ENCODE results near the gene ATP5MC2.
"Not testable (repeated sequence)": the region's sequence is repeated elsewhere in the genome, so short reads cannot be mapped to it uniquely, and the experiment has no call there.

ATP5MC2 gene

GRCh38 chr12:53694756-53695151 is 18.9 kb upstream of the ATP5MC2 start:
- DNase-seq (ENCODE audit: low read depth in 2 of 2) = no peak

DNA sequence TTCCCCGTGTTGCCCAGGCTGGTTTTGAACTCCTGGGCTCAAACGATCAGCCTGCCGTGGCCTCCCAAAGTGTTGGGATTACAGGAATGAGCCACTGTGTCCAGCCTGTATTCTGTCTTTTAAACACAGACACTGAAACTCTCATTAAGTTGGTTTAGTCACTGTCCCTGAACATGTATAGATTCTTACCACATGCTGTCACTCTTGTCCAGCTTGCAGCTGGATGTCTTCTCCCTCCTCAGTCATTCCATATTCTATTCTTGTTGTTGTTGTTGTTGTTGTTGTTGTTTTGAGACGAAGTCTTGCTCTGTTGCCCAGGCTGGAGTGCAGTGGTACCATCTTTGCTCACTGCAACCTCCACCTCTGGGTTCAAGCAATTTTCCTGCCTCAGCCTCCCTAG is 12.3 kb upstream of the ATP5MC2 start:
- no peak for DNase-seq (ENCODE audit: low read depth in 2 of 2)

- DNase-seq (ENCODE audit: low read depth in 2 of 2) = no peak
These were observed 10.6 kb upstream of the ATP5MC2 start for GRCh38 chr12:53686436-53686835.

- no peak for DNase-seq (ENCODE audit: low read depth in 2 of 2)
These were observed 8.9 kb upstream of the ATP5MC2 start for GRCh38 chr12:53684654-53685220.

DNA sequence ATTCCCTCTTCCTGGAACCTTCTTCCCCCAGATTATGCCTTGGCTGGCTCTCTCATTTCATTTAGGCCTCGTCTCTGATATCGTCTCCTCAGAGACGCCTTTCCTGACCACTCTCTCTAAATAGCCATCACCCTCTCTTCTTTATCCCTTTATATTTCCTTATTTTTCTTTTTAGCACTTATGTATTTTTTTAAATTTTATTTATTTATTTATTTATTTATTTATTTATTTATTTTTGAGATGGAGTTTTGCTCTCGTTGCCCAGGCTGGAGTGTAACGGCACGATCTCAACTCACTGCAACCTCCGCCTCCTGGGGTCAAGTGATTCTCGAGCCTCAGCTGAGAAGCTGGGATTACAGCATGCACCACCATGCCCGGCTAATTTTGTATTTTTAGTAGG is 8.1 kb upstream of the ATP5MC2 start:
- no peak for DNase-seq (ENCODE audit: low read depth in 2 of 2)

GRCh38 chr12:53683494-53683893 is 7.6 kb upstream of the ATP5MC2 start:
- no peak for DNase-seq (ENCODE audit: low read depth in 2 of 2)

DNA sequence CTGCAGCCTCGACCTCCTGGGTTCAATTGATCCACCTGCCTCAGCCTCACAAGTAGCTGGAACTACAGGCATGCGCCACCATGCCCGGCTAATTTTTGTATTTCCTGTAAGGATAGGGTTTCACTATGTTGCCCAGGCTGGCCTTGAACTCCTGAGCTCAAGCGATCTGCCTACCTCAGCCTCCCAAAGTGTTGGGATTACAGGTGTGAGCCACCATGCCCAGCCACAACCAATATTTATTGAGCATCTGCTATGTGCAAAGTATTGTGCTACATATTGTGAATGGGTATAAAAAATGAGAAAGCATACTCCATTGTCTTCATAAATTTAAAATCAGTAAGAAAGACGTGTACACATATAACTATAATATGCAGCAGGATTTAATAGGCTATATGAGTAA is 4.2 kb upstream of the ATP5MC2 start:
- DNase-seq (ENCODE audit: low read depth in 2 of 2) = not testable (repeated sequence)

DNA sequence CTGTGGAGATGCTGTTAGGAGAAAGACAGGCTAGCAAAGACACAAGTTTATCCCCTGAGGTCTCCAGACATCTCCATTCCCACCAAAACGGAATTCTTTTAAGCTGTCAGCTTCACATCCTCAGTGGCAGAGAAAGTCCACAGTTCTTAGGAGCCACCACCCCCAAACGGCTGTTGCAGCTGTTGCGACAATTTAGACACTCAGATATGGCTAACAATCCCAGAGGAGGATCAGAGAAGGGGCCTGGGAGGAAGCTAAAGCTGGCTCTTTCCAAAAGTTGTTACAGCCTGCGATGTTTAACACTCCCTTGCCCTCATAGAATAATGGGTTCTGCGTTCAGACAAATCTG is 1.9 kb upstream of the ATP5MC2 start:
- DNase-seq (ENCODE audit: low read depth in 2 of 2) = no peak

GRCh38 chr12:53677016-53677799 is 1.3 kb upstream of the ATP5MC2 start:
- DNase-seq (ENCODE audit: low read depth in 2 of 2) = no peak

DNA sequence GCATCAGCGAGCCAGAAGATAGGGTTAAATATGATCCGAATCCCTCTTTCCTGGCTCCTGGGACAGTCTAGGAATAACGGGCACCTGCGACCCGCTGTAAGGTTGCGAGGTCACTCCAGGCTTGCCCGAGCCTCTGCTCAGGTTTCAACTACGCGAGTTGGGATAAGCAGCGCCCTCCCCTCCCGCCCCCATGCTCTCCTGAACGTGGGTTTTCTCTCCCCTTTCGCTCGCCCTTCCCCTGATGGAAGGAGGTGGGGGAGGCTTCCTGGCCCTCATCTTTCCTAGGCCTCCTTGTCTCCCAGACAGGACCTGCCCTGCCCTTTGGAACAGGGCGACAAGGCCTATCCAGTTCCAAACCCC is 753 bp upstream of the ATP5MC2 start:
- DNase-seq (ENCODE audit: low read depth in 2 of 2) = no peak

GRCh38 chr12:53674977-53675700 is 744 bp downstream of the ATP5MC2 start:
- no peak for DNase-seq (ENCODE audit: low read depth in 2 of 2)

DNA sequence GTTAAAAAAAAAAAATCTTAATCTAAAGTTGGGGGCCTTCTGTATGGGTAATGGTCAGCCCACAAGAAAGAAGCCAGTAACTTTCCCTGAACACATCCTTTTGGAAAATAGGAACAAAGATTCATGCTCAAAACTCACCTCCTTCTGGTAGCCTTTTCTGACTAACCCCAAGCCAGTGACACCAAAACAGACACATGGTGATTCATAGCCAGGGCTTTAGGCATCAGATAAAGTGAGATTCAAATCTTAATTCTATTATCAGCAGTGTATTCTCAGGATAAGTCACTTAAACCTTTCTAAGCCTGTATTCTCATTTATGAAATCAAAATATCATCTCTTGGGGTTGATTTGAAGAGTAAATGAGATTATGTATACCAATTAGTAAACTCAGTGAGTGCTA is 4.9 kb downstream of the ATP5MC2 start:
- no peak for DNase-seq (ENCODE audit: low read depth in 2 of 2)

DNA sequence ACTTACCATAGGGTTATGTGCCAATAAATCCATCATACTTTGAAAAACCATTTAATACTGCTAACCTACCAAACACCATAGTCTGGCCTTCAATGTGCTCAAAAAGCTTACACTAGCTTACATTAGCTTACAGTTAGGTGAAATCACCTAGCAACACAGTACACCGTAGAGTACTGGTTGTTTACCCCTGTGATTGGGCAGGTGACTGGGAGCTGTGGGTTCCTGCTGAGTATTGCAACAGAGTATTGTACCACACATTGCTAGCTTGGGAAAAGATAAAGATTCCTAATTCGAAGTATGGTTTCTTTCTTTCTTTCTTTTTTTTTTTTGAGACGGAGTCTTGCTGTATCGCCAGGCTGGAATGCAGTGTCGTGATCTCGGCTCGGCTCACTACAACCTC is 5.6 kb downstream of the ATP5MC2 start:
- no peak for DNase-seq (ENCODE audit: low read depth in 2 of 2)

DNA sequence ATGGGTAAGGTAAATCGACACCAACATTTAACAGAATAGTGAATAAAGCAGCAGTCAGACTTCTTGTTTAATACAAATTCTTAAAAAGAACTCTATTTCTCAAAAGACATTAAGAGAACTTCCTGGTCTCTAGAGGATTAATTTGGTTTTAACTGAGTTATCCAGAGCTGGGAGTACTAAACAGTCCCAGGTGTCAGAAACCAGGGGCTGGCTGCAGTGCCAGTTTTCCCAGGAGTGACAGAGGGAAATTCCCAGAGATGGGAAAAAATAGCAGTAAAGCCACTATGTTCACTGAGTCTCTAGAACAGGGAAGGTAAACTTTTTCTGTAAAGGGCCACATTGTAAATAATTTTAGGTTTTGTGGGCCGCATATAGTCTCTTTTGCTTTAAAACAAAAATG is 8.8 kb downstream of the ATP5MC2 start:
- DNase-seq (ENCODE audit: low read depth in 2 of 2) = no peak

GRCh38 chr12:53664936-53665335 is 10.9 kb downstream of the ATP5MC2 start:
- no peak for DNase-seq (ENCODE audit: low read depth in 2 of 2)

DNA sequence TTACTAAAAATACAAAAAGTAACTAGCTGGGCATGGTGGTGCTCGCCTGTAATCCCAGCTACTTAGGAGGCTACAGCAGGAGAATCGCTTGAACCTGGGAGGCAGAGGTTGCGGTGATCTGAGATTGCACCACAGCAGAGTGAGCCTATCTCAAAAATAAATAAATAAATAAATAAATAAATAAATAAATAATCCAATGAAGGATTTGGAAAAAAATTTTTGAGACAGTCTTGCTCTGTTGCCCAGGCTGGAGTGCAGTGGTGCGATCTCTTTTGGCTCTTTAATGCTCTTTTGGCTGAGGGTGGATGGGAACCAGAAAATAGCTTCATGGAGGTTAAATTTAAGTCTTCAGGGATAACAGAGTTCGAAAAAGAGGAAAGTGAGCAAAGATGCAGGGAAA is 11.7 kb downstream of the ATP5MC2 start:
- no peak for DNase-seq (ENCODE audit: low read depth in 2 of 2)

GRCh38 chr12:53660041-53660440 is 15.8 kb downstream of the ATP5MC2 start:
- DNase-seq (ENCODE audit: low read depth in 2 of 2) = no peak

GRCh38 chr12:53659571-53659981 is 16.3 kb downstream of the ATP5MC2 start:
- DNase-seq (ENCODE audit: low read depth in 2 of 2) = no peak

- no peak for DNase-seq (ENCODE audit: low read depth in 2 of 2)
These were observed 16.8 kb downstream of the ATP5MC2 start for GRCh38 chr12:53659011-53659551.

DNA sequence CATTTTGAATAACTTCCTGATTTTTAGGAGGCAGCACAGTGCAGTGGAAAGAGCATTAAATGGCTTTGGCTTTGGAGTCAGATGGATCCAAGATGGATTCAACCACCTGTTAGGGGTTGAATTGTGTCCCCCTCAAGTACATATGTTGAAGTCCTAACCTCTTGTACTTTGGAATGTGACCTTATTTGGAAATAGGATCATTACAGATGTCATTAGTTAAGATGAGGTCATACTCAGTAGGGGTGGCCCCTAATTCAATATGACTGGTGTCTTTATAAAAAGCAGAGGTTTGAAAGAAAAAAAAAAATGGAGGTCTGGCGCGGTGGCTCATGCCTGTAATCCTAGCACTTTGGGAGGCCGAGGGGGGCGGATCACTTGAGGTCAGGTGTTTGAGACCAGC is 18.8 kb downstream of the ATP5MC2 start:
- DNase-seq (ENCODE audit: low read depth in 2 of 2) = no peak

GRCh38 chr12:53653595-53653994 is 22.3 kb downstream of the ATP5MC2 start:
- no peak for DNase-seq (ENCODE audit: low read depth in 2 of 2)

DNA sequence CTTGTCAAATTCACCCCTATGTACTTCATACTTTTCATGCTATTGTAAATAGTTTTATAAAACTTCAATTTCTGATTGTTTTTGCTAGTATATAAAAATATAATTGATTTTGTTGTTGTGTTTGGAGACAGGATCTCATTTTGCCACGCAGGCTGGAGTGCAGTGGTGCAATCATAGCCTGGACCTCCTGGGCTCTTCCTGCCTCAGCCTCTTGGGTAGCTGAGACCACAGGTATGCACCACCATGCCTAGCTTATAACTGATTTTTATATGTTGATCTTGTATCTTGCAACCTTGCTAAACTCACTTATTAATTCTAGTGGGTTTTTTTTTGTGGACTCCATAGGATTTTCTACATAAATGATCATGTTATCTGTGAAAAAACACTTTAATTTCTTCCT is 23.5 kb downstream of the ATP5MC2 start:
- no peak for DNase-seq (ENCODE audit: low read depth in 2 of 2)

GRCh38 chr12:53651737-53652136 is 24.1 kb downstream of the ATP5MC2 start:
- no peak for DNase-seq (ENCODE audit: low read depth in 2 of 2)

Data from stimulated activated CD8-positive, alpha-beta memory T cell treated with anti-CD3 and anti-CD28 coated beads, Interleukin-2, amount 100 ng/mL, for 1 hour (primary cell).